Measurements from ENCODE around the gene PTPN13.

Gene PTPN13

GRCh38 chr4:86848136-86848535 is 254.0 kb downstream of the PTPN13 start:
- Histone ChIP-seq H3K79me2 (ENCODE audit: control insufficient read depth, insufficient read depth, low read length) (no peaks in the 10 kb centered on the region), H2AK5ac (ENCODE audit: low read length) (no peak overlapping the region), H2BK5ac (ENCODE audit: low read length) (no peak overlapping the region), H3K4me3 (ENCODE audit: low read length) (no peak overlapping the region), H2BK15ac (replicated peaks; ENCODE audit: low read depth) (no peak overlapping the region), H3K27ac (ENCODE audit: low read depth, low read length) (no peak overlapping the region), H3K36me3 (ENCODE audit: control insufficient read depth, insufficient read depth, low read length) (no peaks in the 10 kb centered on the region), H4K8ac (ENCODE audit: low read depth, low read length) (no peak overlapping the region), H3K4ac (ENCODE audit: low read depth, low read length) (no peak overlapping the region), H3K4me1 (ENCODE audit: control insufficient read depth, low read depth, low read length) (peaks cover 2% of the 10 kb centered on the region), H2BK120ac (ENCODE audit: low read depth, low read length) (no peak overlapping the region), H3K23ac (ENCODE audit: low read length) (no peak overlapping the region), H4K5ac (ENCODE audit: low read length) (no peak overlapping the region), H3K27me3 (ENCODE audit: insufficient read depth, low read length, poor library complexity) (no peaks in the 10 kb centered on the region), H3K4me2 (ENCODE audit: low read length) (no peak overlapping the region), H3K18ac (ENCODE audit: low read length) (no peak overlapping the region), H3K56ac (ENCODE audit: low read length) (no peak overlapping the region), H3K9ac (ENCODE audit: low read length) (no peak overlapping the region), H3K79me1 (ENCODE audit: low read length) (no peaks in the 10 kb centered on the region)
- peak; percentile 45 for DNase-seq
- no CpG with 5 or more reads among the region's 7 CpGs for WGBS (ENCODE audit: extremely low coverage, insufficient coverage, low lambda C conversion rate)

GRCh38 chr4:86848732-86849619 is 254.9 kb downstream of the PTPN13 start, which contains the start of gene SLC10A6:
SLC10A6 (minus strand) TSS chr4:86849384; CDS start chr4:86849115, 269 bp downstream.
- Histone ChIP-seq H3K79me1 (ENCODE audit: low read length) (no peaks in the 10 kb centered on the region), H2BK120ac (ENCODE audit: low read depth, low read length) (no peak within 1 kb of the TSS), H2AK5ac (ENCODE audit: low read length) (no peak within 1 kb of the TSS), H3K27ac (ENCODE audit: low read depth, low read length) (no peak within 1 kb of the TSS), H2BK5ac (ENCODE audit: low read length) (no peak within 1 kb of the TSS), H3K4me3 (ENCODE audit: low read length) (no peak within 1 kb of the TSS), H3K18ac (ENCODE audit: low read length) (no peak within 1 kb of the TSS), H3K4me2 (ENCODE audit: low read length) (no peak within 1 kb of the TSS), H4K5ac (ENCODE audit: low read length) (no peak within 1 kb of the TSS), H3K4ac (ENCODE audit: low read depth, low read length) (no peak within 1 kb of the TSS), H2BK15ac (replicated peaks; ENCODE audit: low read depth) (no peak within 1 kb of the TSS), H3K9ac (ENCODE audit: low read length) (no peak within 1 kb of the TSS), H3K36me3 (ENCODE audit: control insufficient read depth, insufficient read depth, low read length) (no peaks in the 10 kb centered on the region), H3K27me3 (ENCODE audit: insufficient read depth, low read length, poor library complexity) (no peaks in the 10 kb centered on the region), H3K4me1 (ENCODE audit: control insufficient read depth, low read depth, low read length) (peaks cover 2% of the 10 kb centered on the region), H3K23ac (ENCODE audit: low read length) (no peak within 1 kb of the TSS), H4K8ac (ENCODE audit: low read depth, low read length) (no peak within 1 kb of the TSS), H3K56ac (ENCODE audit: low read length) (no peak within 1 kb of the TSS), H3K79me2 (ENCODE audit: control insufficient read depth, insufficient read depth, low read length) (no peaks in the 10 kb centered on the region)
- no peak for DNase-seq
- no CpG with 5 or more reads among the region's 11 CpGs for WGBS (ENCODE audit: extremely low coverage, insufficient coverage, low lambda C conversion rate)

GRCh38 chr4:86853209-86853608 is 259.1 kb downstream of the PTPN13 start:
- Histone ChIP-seq H3K9ac (ENCODE audit: low read length) (no peak overlapping the region), H3K18ac (ENCODE audit: low read length) (no peak overlapping the region), H3K56ac (ENCODE audit: low read length) (no peak overlapping the region)

GRCh38 chr4:86855572-86855971 is 261.5 kb downstream of the PTPN13 start:
- Histone ChIP-seq H3K18ac (ENCODE audit: low read length) (no peak overlapping the region), H2AK5ac (ENCODE audit: low read length) (no peak overlapping the region)
- DNase-seq, result no peak

More at GRCh38 chr4:86853209-86853608, 259.1 kb downstream of the PTPN13 start:
- Histone ChIP-seq H3K4me1 (ENCODE audit: control insufficient read depth, low read depth, low read length) (no peaks in the 10 kb centered on the region), H4K8ac (ENCODE audit: low read depth, low read length) (no peak overlapping the region), H3K79me1 (ENCODE audit: low read length) (no peaks in the 10 kb centered on the region), H2BK5ac (ENCODE audit: low read length) (no peak overlapping the region), H3K23ac (ENCODE audit: low read length) (no peak overlapping the region), H3K36me3 (ENCODE audit: control insufficient read depth, insufficient read depth, low read length) (no peaks in the 10 kb centered on the region), H2BK15ac (replicated peaks; ENCODE audit: low read depth) (no peak overlapping the region), H3K4me3 (ENCODE audit: low read length) (no peak overlapping the region), H3K79me2 (ENCODE audit: control insufficient read depth, insufficient read depth, low read length) (no peaks in the 10 kb centered on the region), H3K27ac (ENCODE audit: low read depth, low read length) (no peak overlapping the region), H2AK5ac (ENCODE audit: low read length) (no peak overlapping the region), H3K4me2 (ENCODE audit: low read length) (no peak overlapping the region), H3K27me3 (ENCODE audit: insufficient read depth, low read length, poor library complexity) (no peaks in the 10 kb centered on the region), H4K5ac (ENCODE audit: low read length) (no peak overlapping the region), H3K4ac (ENCODE audit: low read depth, low read length) (no peak overlapping the region), H2BK120ac (ENCODE audit: low read depth, low read length) (no peak overlapping the region)
- no CpG with 5 or more reads among the region's 5 CpGs for WGBS (ENCODE audit: extremely low coverage, insufficient coverage, low lambda C conversion rate)
- DNase-seq, result no peak

GRCh38 chr4:86856896-86857295 is 262.8 kb downstream of the PTPN13 start:
- H3K4me2 ChIP-seq (ENCODE audit: low read length), result no peak overlapping the region
- DNase-seq, result no peak

More at GRCh38 chr4:86855572-86855971, 261.5 kb downstream of the PTPN13 start:
- Histone ChIP-seq H3K79me2 (ENCODE audit: control insufficient read depth, insufficient read depth, low read length) (no peaks in the 10 kb centered on the region), H3K4ac (ENCODE audit: low read depth, low read length) (no peak overlapping the region), H4K5ac (ENCODE audit: low read length) (no peak overlapping the region), H3K79me1 (ENCODE audit: low read length) (no peaks in the 10 kb centered on the region), H3K4me1 (ENCODE audit: control insufficient read depth, low read depth, low read length) (no peaks in the 10 kb centered on the region), H3K27me3 (ENCODE audit: insufficient read depth, low read length, poor library complexity) (no peaks in the 10 kb centered on the region), H3K27ac (ENCODE audit: low read depth, low read length) (no peak overlapping the region), H3K4me2 (ENCODE audit: low read length) (no peak overlapping the region), H3K4me3 (ENCODE audit: low read length) (no peak overlapping the region), H2BK5ac (ENCODE audit: low read length) (no peak overlapping the region), H3K23ac (ENCODE audit: low read length) (no peak overlapping the region), H3K36me3 (ENCODE audit: control insufficient read depth, insufficient read depth, low read length) (no peaks in the 10 kb centered on the region), H2BK120ac (ENCODE audit: low read depth, low read length) (no peak overlapping the region), H4K8ac (ENCODE audit: low read depth, low read length) (no peak overlapping the region), H3K56ac (ENCODE audit: low read length) (no peak overlapping the region), H2BK15ac (replicated peaks; ENCODE audit: low read depth) (no peak overlapping the region), H3K9ac (ENCODE audit: low read length) (no peak overlapping the region)
- no CpG with 5 or more reads among the region's 2 CpGs for WGBS (ENCODE audit: extremely low coverage, insufficient coverage, low lambda C conversion rate)

More at GRCh38 chr4:86856896-86857295, 262.8 kb downstream of the PTPN13 start:
- no peak overlapping the region for H3K23ac ChIP-seq (ENCODE audit: low read length)
- no peak overlapping the region for H2AK5ac ChIP-seq (ENCODE audit: low read length)
- H2BK5ac ChIP-seq (ENCODE audit: low read length), result no peak overlapping the region
- no peak overlapping the region for H2BK120ac ChIP-seq (ENCODE audit: low read depth, low read length)
- H3K4me3 ChIP-seq (ENCODE audit: low read length), result no peak overlapping the region
- no CpG with 5 or more reads among the region's 1 CpG for WGBS (ENCODE audit: extremely low coverage, insufficient coverage, low lambda C conversion rate)
- H3K79me2 ChIP-seq (ENCODE audit: control insufficient read depth, insufficient read depth, low read length), result no peaks in the 10 kb centered on the region
- H3K27me3 ChIP-seq (ENCODE audit: insufficient read depth, low read length, poor library complexity), result no peaks in the 10 kb centered on the region
- H4K5ac ChIP-seq (ENCODE audit: low read length), result no peak overlapping the region
- no peak overlapping the region for H3K18ac ChIP-seq (ENCODE audit: low read length)
- no peaks in the 10 kb centered on the region for H3K4me1 ChIP-seq (ENCODE audit: control insufficient read depth, low read depth, low read length)
- no peaks in the 10 kb centered on the region for H3K79me1 ChIP-seq (ENCODE audit: low read length)
- no peak overlapping the region for H3K4ac ChIP-seq (ENCODE audit: low read depth, low read length)
- no peak overlapping the region for H2BK15ac ChIP-seq (replicated peaks; ENCODE audit: low read depth)
- H3K56ac ChIP-seq (ENCODE audit: low read length), result no peak overlapping the region
- H3K36me3 ChIP-seq (ENCODE audit: control insufficient read depth, insufficient read depth, low read length), result no peaks in the 10 kb centered on the region
- H3K9ac ChIP-seq (ENCODE audit: low read length), result no peak overlapping the region
- H3K27ac ChIP-seq (ENCODE audit: low read depth, low read length), result no peak overlapping the region
- H4K8ac ChIP-seq (ENCODE audit: low read depth, low read length), result no peak overlapping the region
